ENCODE measurements around the gene MRPL34.
"Not testable (repeated sequence)": the region's sequence is repeated elsewhere in the genome, so short reads cannot be mapped to it uniquely, and the experiment has no call there.

Gene MRPL34

GRCh38 chr19:17305517-17306284 lies at the start of gene MRPL34:
TSS of gene MRPL34 (plus strand) at chr19:17305872. CDS start at chr19:17305893, 21 bp downstream.
- peak; percentile 99 for DNase-seq

- DNase-seq = no peak
Measured at GRCh38 chr19:17256130-17256529, 49.5 kb upstream of the MRPL34 start.

GRCh38 chr19:17259118-17259780 lies 46.4 kb upstream of the MRPL34 start:
- DNase-seq = no peak

- no peak for DNase-seq
Measured at GRCh38 chr19:17259934-17260333, 45.7 kb upstream of the MRPL34 start.

GRCh38 chr19:17260842-17261325 lies 44.8 kb upstream of the MRPL34 start:
- peak; percentile 62 for DNase-seq

GRCh38 chr19:17262557-17262956 lies 43.1 kb upstream of the MRPL34 start:
- DNase-seq = no peak

- DNase-seq = no peak
Measured at GRCh38 chr19:17263712-17264640, 41.7 kb upstream of the MRPL34 start.

- no peak for DNase-seq
Measured at GRCh38 chr19:17264641-17264979, 41.1 kb upstream of the MRPL34 start, which contains the start of gene USHBP1. TSS of gene USHBP1 (minus strand) at chr19:17264745. CDS start at chr19:17264299, 446 bp downstream.

- DNase-seq = no peak
Measured at GRCh38 chr19:17266026-17266425, 39.6 kb upstream of the MRPL34 start.

- no peak for DNase-seq
Measured at GRCh38 chr19:17266589-17266974, 39.1 kb upstream of the MRPL34 start.

GRCh38 chr19:17266975-17267788 lies 38.5 kb upstream of the MRPL34 start, which contains the start of gene BABAM1:
TSS of gene BABAM1 (plus strand) at chr19:17267443. CDS start at chr19:17268807, 1,364 bp downstream.
- peak; percentile 100 for DNase-seq

- DNase-seq = no peak
Measured at GRCh38 chr19:17268754-17269153, 36.9 kb upstream of the MRPL34 start.

GRCh38 chr19:17274892-17275291 lies 30.8 kb upstream of the MRPL34 start:
- DNase-seq = not testable (repeated sequence)

GRCh38 chr19:17275441-17276175 lies 30.1 kb upstream of the MRPL34 start:
- DNase-seq = no peak

- DNase-seq = no peak
Measured at GRCh38 chr19:17279436-17279835, 26.2 kb upstream of the MRPL34 start.

GRCh38 chr19:17281391-17282304 lies 24.0 kb upstream of the MRPL34 start, which contains the start of gene ANKLE1:
TSS of gene ANKLE1 (plus strand) at chr19:17281901. CDS start at chr19:17281921, 20 bp downstream.
- no peak for DNase-seq

GRCh38 chr19:17282488-17283125 lies 23.1 kb upstream of the MRPL34 start:
- peak; percentile 61 for DNase-seq

- no peak for DNase-seq
Measured at GRCh38 chr19:17283504-17283996, 22.1 kb upstream of the MRPL34 start.

- no peak for DNase-seq
Measured at GRCh38 chr19:17285415-17286135, 20.1 kb upstream of the MRPL34 start.

All from SHP77 treated with DMSO at 0.1 percent for 48 hours (cell line).